Activated T-helper 17 cell treated with anti-CD3 and anti-CD28 coated beads, Interleukin-2, amount 50 U/mL, for 72 hours (primary cell): ENCODE data around the gene NAGPA. TPM values are rescaled to one million over a fixed set of nuclear protein-coding genes. Genes with fewer than 3 reads are reported as not detected.
"Not testable (repeated sequence)": the region's sequence is repeated elsewhere in the genome, so short reads cannot be mapped to it uniquely, and the experiment has no call there.

Experiments
- ATAC-seq: fragments of 150-1000 bp; cut with Tn5 transposase; replicated peaks from 2 replicates; pipeline ENCODE4 v1.10.0; 2021; ENCODE audit warnings: mild to moderate bottlenecking, moderate library complexity
- H3K27ac Mint-ChIP-seq: one replicate; pipeline ENCODE4 v1.8.0; 2022; ENCODE audit warnings: mixed read lengths
- H3K27me3 Mint-ChIP-seq: one replicate; pipeline ENCODE4 v1.8.0; 2022; ENCODE audit warnings: mixed read lengths
- H3K36me3 Mint-ChIP-seq: one replicate; pipeline ENCODE4 v1.8.0; 2022; ENCODE audit warnings: low read depth, mild to moderate bottlenecking, mixed read lengths
- H3K4me1 Mint-ChIP-seq: one replicate; pipeline ENCODE4 v1.8.0; 2022; ENCODE audit warnings: mixed read lengths
- H3K4me3 Mint-ChIP-seq: one replicate; pipeline ENCODE4 v1.8.0; 2022; ENCODE audit warnings: mild to moderate bottlenecking, mixed read lengths
- H3K9me3 Mint-ChIP-seq: one replicate; pipeline ENCODE4 v1.8.0; 2022; ENCODE audit warnings: mixed read lengths
- total RNA-seq, 2 donors: library from RNA; stranded (reverse); gene quantifications; one replicate each; pipeline ENCODE4 v1.2.3, GENCODE V29; 2022

NAGPA gene, protein sequence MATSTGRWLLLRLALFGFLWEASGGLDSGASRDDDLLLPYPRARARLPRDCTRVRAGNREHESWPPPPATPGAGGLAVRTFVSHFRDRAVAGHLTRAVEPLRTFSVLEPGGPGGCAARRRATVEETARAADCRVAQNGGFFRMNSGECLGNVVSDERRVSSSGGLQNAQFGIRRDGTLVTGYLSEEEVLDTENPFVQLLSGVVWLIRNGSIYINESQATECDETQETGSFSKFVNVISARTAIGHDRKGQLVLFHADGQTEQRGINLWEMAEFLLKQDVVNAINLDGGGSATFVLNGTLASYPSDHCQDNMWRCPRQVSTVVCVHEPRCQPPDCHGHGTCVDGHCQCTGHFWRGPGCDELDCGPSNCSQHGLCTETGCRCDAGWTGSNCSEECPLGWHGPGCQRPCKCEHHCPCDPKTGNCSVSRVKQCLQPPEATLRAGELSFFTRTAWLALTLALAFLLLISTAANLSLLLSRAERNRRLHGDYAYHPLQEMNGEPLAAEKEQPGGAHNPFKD
- 10 to 100 TPM in 1 of 2 donors, 1 to 10 TPM in 1; 8.5 to 18.6 TPM for total RNA-seq

DNA sequence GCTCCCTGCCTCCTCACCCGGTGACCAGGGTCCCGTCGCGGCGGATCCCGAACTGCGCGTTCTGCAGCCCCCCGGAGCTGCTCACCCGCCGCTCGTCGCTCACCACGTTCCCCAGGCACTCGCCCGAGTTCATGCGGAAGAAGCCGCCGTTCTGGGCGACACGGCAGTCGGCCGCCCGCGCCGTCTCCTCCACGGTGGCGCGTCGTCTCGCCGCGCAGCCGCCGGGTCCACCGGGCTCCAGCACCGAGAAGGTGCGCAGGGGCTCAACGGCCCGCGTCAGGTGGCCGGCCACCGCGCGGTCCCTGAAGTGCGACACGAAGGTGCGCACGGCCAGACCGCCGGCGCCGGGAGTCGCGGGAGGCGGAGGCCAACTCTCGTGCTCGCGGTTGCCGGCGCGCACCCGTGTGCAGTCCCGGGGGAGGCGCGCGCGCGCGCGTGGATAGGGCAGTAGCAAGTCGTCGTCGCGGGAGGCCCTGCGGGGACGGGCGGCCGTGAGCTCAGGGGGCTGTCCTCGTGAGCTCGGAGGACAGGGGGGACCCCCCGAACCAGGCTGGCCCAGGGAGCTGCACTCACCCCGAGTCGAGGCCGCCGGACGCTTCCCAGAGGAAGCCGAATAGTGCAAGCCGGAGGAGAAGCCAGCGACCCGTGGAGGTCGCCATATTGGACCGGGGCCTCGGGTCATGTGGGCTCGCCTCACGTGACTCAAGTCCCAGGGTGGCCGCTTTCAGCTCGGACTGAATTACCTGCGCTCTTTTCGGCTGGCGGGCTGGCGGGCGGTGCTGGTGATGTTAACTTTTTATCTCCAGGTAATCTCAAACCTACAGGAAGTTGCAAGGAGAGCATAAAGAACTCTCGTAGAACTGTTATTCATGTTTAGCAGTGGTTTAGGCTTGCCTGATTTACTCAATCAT lies at the start of gene NAGPA:
Gene NAGPA, minus strand, starts transcription at position 680 of the 911 bp plus-strand sequence. Its CDS starts 21 bp downstream, at position 659.
- Mint-ChIP-seq H3K27me3 (no peaks in the 10 kb centered on the region), H3K27ac (peak within 1 kb of the TSS; percentile 90), H3K36me3 (peaks cover 11% of the 10 kb centered on the region), H3K9me3 (no peaks in the 10 kb centered on the region), H3K4me1 (peaks cover 6% of the 10 kb centered on the region), H3K4me3 (peak within 1 kb of the TSS; percentile 93)
- ATAC-seq, result peak; percentile 97

DNA sequence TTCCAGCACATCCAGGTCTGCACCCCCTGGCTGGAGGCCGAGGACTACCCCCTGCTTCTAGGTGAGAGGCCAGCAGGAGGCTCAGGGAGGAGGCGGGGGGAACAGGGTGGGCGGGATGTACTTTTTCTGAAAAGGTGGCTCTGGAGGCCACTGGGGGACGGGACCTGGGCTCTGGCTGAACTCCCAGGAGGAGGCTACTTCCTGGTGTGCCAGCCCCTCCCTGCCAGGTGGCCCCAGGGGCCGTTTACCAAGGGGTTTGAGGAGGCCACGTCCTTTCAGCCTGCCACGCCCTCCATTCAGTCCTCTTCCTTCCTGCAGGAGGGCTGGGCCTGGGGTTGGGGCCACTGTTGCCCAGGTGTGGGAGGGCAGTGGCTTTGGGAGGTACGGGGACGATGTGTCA lies 47.3 kb upstream of the NAGPA start:
- H3K4me3 Mint-ChIP-seq, H3K4me1 Mint-ChIP-seq, H3K9me3 Mint-ChIP-seq, H3K27ac Mint-ChIP-seq, ATAC-seq, H3K27me3 Mint-ChIP-seq: not testable (repeated sequence)
- peaks cover 84% of the 10 kb centered on the region for H3K36me3 Mint-ChIP-seq

DNA sequence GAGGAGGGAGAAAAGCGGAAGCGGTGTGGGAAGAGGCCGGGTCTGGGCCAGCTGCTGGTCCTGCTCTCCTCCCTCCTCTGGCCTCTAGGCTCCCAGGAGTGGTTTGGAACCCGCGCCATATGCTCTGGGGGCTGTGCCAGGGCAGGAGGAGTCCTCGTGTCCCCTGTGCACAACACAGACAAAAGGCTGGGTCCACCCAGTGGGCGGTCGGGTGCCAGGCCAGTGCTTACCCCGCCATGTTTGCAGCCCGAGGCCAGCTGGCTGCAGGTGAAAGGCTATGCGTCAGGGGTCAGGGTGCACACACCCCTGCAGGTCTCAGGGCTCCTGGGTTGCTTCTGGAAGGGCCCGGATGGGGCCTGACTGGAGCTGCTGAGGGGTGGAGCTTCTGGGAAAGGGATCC lies 46.7 kb upstream of the NAGPA start:
- not testable (repeated sequence) for ATAC-seq, H3K27ac Mint-ChIP-seq, H3K9me3 Mint-ChIP-seq, H3K4me1 Mint-ChIP-seq, H3K27me3 Mint-ChIP-seq, H3K4me3 Mint-ChIP-seq
- peaks cover 84% of the 10 kb centered on the region for H3K36me3 Mint-ChIP-seq

DNA sequence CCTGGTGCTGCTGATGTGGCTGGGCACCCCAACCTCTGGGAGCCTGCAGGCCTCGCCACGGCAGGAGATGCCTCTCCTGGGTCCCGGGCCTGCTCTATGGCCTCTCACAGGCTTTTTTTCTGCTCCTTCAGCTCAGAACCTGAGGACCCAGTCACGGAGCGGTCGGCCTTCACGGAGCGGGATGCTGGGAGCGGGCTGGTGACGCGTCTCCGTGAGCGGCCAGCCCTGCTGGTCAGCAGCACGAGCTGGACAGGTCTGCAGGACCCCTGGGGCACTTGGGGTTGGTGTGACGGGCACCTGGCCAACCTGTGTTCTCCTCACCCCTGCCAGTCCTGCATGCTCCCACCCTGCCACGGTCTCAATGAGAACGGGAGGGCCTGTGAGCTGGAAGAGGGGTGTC lies 44.9 kb upstream of the NAGPA start:
- no peaks in the 10 kb centered on the region for H3K9me3 Mint-ChIP-seq
- peaks cover 80% of the 10 kb centered on the region for H3K36me3 Mint-ChIP-seq
- no peaks in the 10 kb centered on the region for H3K4me1 Mint-ChIP-seq
- H3K4me3 Mint-ChIP-seq, result no peak overlapping the region
- no peaks in the 10 kb centered on the region for H3K27me3 Mint-ChIP-seq
- ATAC-seq, result no peak
- no peak overlapping the region for H3K27ac Mint-ChIP-seq

DNA sequence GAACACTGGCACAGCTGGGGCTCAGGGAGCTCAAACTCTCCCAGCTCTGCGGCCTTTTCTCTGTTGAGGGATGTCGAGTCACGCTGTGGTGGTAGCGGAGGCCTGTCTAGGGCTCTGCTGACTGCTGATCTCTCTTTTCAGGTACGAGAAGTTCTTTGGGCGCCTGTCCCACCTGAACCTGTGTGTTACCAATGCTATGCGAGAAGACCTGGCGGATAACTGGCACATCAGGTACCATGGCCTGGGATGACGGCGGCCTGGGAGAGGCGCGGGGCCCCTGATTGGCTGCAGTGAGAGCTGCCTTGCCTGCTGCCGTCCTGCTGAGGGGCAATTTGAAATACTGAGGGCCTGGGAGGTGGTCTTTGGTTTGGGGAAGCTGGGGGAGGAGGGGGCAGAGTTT lies 43.6 kb upstream of the NAGPA start:
- H3K4me3 Mint-ChIP-seq, result no peak overlapping the region
- peaks cover 69% of the 10 kb centered on the region for H3K36me3 Mint-ChIP-seq
- H3K27ac Mint-ChIP-seq, result no peak overlapping the region
- H3K27me3 Mint-ChIP-seq, result no peaks in the 10 kb centered on the region
- no peaks in the 10 kb centered on the region for H3K9me3 Mint-ChIP-seq
- no peak for ATAC-seq
- peaks cover 6% of the 10 kb centered on the region for H3K4me1 Mint-ChIP-seq

DNA sequence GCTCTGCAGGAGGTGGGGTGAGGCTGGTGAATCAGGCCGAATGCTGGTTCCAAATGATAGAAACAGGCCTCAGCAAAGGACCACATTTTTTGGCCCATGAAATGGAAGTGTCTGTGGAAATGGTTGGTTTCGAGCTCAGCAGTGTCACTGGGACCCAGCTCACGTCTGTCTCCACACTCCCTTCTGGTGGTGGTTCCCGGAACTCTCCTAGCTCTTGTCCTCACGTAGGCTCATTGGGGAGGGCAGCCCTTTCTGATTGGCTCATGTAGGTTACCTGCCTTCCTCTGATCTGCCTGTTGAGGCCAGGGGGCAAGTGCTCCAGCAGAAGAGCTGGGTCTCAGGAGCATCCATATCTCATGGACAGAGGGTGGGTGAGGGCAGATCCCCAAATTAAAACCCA lies 41.9 kb upstream of the NAGPA start:
- ATAC-seq, result no peak
- H3K27ac Mint-ChIP-seq, result no peak overlapping the region

DNA sequence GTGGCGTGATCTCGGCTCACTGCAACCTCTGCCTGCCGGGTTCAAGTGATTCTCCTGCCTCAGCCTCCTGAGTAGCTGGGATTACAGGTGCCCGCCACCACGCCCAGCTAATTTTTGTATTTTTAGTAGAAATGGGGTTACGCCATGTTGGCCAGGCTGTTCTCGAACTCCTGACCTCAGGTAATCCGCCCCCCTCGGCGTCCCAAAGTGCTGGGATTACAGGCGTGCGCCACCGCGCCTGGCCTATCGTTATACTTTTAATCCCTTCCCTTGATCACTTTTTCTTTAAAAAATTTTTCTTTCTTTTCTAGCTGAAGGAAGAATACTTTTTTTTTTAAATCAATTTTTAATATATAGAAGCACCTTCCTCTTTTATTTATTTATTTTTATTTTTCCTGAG lies 40.0 kb upstream of the NAGPA start:
- not testable (repeated sequence) for H3K4me3 Mint-ChIP-seq, ATAC-seq, H3K9me3 Mint-ChIP-seq, H3K27ac Mint-ChIP-seq, H3K27me3 Mint-ChIP-seq
- peaks cover 14% of the 10 kb centered on the region for H3K4me1 Mint-ChIP-seq
- peaks cover 52% of the 10 kb centered on the region for H3K36me3 Mint-ChIP-seq

More for the DNA sequence above, 41.9 kb upstream of the NAGPA start:
- no peak overlapping the region for H3K4me3 Mint-ChIP-seq
- no peaks in the 10 kb centered on the region for H3K27me3 Mint-ChIP-seq
- peaks cover 67% of the 10 kb centered on the region for H3K36me3 Mint-ChIP-seq
- H3K9me3 Mint-ChIP-seq, result no peaks in the 10 kb centered on the region
- H3K4me1 Mint-ChIP-seq, result peaks cover 14% of the 10 kb centered on the region

DNA sequence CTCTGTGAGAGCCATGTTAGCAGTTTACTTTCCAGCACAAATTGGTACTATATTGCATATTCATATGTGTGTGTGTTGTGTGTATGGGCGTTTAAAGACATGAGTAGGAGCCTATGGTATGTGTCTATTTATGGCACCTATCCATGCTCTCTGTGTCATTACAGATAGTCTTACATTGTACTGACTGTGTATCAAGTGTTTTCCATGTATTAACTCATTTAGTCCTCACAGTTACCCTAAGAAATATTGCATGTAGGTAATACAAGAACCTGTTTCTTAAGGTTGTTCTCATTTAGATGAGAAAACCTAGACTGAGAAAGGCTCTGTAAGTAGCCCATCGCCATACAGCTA lies 39.5 kb upstream of the NAGPA start:
- Mint-ChIP-seq H3K4me1 (peaks cover 14% of the 10 kb centered on the region), H3K36me3 (peaks cover 47% of the 10 kb centered on the region), H3K27me3 (no peaks in the 10 kb centered on the region), H3K4me3 (peak overlapping the region; percentile 97), H3K9me3 (no peaks in the 10 kb centered on the region), H3K27ac (no peak overlapping the region)
- ATAC-seq, result no peak

DNA sequence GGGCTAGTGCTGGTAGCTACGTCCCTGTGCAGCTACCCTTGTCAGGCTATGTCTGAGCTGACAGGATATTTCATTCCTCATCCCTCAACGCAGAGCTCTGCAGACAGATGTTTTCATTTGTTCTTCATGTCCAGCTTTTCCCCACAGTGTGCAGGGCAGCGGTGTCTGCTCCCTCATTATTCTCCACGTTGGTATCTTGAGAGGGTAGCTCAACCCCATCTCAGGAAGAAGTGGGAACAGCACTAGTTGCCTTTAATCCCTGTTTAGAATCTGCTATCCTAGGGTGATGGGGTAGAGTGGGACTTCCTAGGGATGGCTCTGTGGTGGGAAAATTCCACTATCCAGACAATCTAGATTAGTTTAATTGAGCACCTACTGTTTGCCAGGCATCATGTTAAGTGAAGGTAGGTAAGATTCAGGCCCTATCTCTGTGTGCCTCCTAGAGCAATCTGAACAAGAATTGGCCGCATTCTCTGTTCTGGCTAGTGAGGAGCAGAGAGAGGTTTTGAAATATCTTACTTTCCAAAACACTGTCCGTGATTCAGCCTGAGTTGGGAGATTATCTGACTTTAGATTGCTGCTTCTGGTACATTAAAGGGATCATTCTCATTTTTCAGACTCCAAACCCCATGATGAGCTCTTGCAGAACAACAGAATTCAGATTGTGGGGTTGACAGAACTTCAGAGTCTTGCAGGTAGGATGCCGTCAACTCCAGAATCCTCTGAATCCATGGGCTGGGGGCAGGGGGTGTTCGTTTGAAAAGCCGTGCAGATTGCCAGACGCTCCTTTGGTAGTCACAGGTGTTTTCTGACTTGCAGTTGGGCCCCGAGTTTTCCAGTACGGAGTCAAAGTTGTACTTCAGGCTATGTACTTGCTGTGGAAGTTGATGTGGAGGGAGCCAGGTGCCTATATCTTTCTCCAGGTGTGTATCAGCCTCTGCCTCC lies 38.9 kb upstream of the NAGPA start:
- H3K9me3 Mint-ChIP-seq, result no peaks in the 10 kb centered on the region
- no peak for ATAC-seq
- no peaks in the 10 kb centered on the region for H3K27me3 Mint-ChIP-seq
- H3K36me3 Mint-ChIP-seq, result peaks cover 41% of the 10 kb centered on the region
- H3K4me1 Mint-ChIP-seq, result peaks cover 14% of the 10 kb centered on the region
- H3K4me3 Mint-ChIP-seq, result peak overlapping the region; percentile 97
- peak overlapping the region; percentile 98 for H3K27ac Mint-ChIP-seq

DNA sequence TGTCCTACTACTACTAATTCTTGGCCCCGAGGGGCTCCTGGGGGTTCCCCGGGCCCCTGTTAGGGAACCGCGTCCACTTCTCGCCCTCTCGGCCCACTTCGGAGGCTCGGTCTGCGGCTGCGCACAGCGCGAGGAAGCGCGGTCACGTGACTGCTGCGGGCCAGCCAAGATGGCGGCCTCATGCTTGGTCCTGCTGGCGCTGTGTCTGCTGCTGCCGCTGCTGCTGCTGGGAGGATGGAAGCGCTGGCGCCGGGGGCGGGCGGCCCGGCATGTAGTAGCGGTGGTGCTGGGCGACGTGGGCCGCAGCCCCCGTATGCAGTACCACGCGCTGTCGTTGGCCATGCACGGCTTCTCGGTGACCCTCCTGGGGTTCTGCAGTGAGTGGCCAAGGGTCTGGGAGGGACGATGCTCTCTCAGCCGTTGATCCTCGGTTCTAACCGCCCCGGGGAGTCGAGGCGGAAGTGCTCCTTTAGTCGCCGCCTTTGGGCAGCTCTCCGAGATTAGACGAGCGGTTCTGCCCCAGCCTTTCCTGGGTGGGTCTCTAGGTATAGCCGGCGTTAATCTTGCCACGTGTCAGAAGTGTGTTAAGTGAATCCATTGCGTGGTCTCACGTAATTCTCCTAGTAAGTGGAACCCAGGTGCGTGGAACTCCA lies 38.1 kb upstream of the NAGPA start, which contains the start of gene ALG1:
Gene ALG1, plus strand, starts transcription at position 163 of the 653 bp plus-strand sequence. Its CDS starts 7 bp downstream, at position 170.
- Mint-ChIP-seq H3K36me3 (peaks cover 35% of the 10 kb centered on the region), H3K27me3 (no peaks in the 10 kb centered on the region), H3K9me3 (no peaks in the 10 kb centered on the region), H3K27ac (peak within 1 kb of the TSS; percentile 98), H3K4me1 (peaks cover 14% of the 10 kb centered on the region), H3K4me3 (peak within 1 kb of the TSS; percentile 97)
- ATAC-seq, result peak; percentile 95

DNA sequence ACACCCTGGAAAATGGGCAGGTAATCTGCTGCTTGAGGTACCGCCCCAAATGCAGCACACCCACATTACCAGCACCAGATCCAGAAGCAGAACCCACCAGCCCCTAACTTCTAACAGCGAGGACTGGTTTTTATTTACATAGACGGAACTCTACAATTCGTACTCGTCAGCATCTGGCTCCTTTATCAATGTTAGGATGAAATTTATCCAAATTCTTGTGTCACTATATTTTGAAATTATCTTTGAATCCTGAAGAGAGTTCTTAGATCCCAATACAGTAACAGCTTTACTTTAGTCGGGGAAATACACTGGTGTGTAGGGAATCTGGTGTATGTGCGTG lies 37.6 kb upstream of the NAGPA start:
- ATAC-seq, result no peak
- Mint-ChIP-seq H3K27ac (peak overlapping the region; percentile 98), H3K4me3 (peak overlapping the region; percentile 97)

DNA sequence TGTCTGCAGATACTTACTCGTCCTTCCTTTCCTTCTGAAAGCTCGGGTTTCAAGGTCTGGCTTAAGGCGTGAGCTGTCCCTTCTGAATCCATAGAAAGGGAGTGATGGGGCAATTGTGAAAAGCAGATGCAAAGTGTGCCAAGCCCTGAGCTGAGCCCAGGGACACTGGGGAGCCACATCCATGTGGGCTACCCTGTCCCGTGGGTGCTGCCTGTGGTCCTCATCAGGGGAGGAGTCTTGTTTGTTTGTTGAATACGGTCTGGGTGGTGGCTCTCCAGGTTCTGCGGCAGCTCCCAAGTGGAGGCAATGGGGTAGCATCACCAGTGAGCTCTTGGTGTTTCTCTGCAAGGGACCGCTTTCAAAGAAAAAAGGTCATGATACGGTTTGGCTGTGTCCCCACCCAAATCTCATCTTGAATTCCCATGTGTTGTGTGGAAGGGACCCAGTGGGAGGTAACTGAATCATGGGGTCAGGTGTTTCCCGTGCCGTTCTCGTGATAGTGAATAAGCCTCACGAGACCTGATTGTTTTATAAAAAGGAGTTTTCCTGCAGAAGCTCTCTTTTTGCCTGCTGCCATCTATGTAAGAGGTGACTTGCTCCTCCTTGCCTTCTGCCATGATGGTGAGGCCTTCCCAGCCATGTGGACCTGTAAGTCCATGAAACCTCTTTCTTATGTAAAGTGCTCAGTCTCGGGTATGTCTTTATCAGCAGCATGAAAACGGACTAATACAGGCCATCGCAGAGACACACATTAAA lies 36.9 kb upstream of the NAGPA start:
- Mint-ChIP-seq H3K36me3 (peaks cover 25% of the 10 kb centered on the region), H3K27ac (peak overlapping the region; percentile 98), H3K9me3 (no peaks in the 10 kb centered on the region), H3K4me3 (peak overlapping the region; percentile 97), H3K4me1 (peaks cover 14% of the 10 kb centered on the region), H3K27me3 (no peaks in the 10 kb centered on the region)
- ATAC-seq, result no peak

More for the DNA sequence above, 37.6 kb upstream of the NAGPA start:
- Mint-ChIP-seq H3K27me3 (no peaks in the 10 kb centered on the region), H3K4me1 (peaks cover 14% of the 10 kb centered on the region), H3K9me3 (no peaks in the 10 kb centered on the region), H3K36me3 (peaks cover 32% of the 10 kb centered on the region)

DNA sequence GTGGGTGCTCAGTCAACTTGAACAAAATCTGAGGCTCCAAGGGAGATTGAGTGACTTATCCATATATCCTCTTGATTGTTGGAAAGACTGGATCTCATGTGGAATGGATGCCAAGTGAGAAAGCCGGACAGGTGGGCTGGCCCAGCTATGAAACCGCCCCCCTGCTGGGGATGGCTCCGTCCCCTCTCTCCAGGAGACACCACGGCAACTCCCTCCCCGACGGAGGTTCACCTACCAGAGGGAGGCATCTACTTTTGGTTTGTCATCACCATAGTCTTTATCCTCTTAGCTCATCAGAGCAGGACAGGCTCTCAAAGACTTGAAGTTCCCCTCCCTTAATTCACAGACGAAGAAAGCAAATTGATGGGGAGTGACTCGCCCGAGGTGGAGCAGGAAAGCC lies 36.1 kb upstream of the NAGPA start:
- Mint-ChIP-seq H3K27ac (peak overlapping the region; percentile 98), H3K27me3 (no peaks in the 10 kb centered on the region), H3K4me3 (no peak overlapping the region), H3K9me3 (no peaks in the 10 kb centered on the region), H3K36me3 (peaks cover 17% of the 10 kb centered on the region), H3K4me1 (peaks cover 14% of the 10 kb centered on the region)
- no peak for ATAC-seq
